Activated CD8-positive, alpha-beta memory T cell treated with anti-CD3 and anti-CD28 coated beads for 1 hour (primary cell): ENCODE measurements around the gene ITIH5.

Source experiments
- DNase-seq, 2 donors: peaks; one replicate each; pipeline ENCODE4 v3.0.0-alpha.2; 2020; ENCODE audit warnings: low read depth in 1 of 2; ENCODE audit errors: extremely low read depth in 1 of 2

Gene ITIH5

GRCh38 chr10:7589748-7590147, 77.0 kb downstream of the ITIH5 start:
- DNase-seq: no peak

GRCh38 chr10:7587865-7588188, 78.9 kb downstream of the ITIH5 start:
- DNase-seq: no peak

- DNase-seq: no peak
Measured at GRCh38 chr10:7587168-7587864, 79.5 kb downstream of the ITIH5 start.

- DNase-seq: no peak
Measured at GRCh38 chr10:7585228-7585627, 81.5 kb downstream of the ITIH5 start.

GRCh38 chr10:7583626-7584025, 83.1 kb downstream of the ITIH5 start:
- DNase-seq: no peak

GRCh38 chr10:7580520-7580919, 86.2 kb downstream of the ITIH5 start:
- DNase-seq: no peak

GRCh38 chr10:7579681-7580080, 87.1 kb downstream of the ITIH5 start:
- no peak for DNase-seq

GRCh38 chr10:7577579-7577978, 89.2 kb downstream of the ITIH5 start:
- no peak for DNase-seq

GRCh38 chr10:7577176-7577575, 89.6 kb downstream of the ITIH5 start:
- no peak for DNase-seq

GRCh38 chr10:7576340-7576739, 90.4 kb downstream of the ITIH5 start:
- no peak for DNase-seq

- no peak for DNase-seq
Measured at GRCh38 chr10:7572391-7572790, 94.4 kb downstream of the ITIH5 start.

GRCh38 chr10:7571981-7572380, 94.8 kb downstream of the ITIH5 start:
- DNase-seq: no peak

- DNase-seq: no peak
Measured at GRCh38 chr10:7567911-7568620, 98.7 kb downstream of the ITIH5 start.

- DNase-seq: no peak
Measured at GRCh38 chr10:7566891-7567290, 99.9 kb downstream of the ITIH5 start.

- DNase-seq: no peak
Measured at GRCh38 chr10:7565871-7566270, 100.9 kb downstream of the ITIH5 start.

- DNase-seq: no peak
Measured at GRCh38 chr10:7563770-7564169, 103.0 kb downstream of the ITIH5 start.

- no peak for DNase-seq
Measured at GRCh38 chr10:7563368-7563767, 103.4 kb downstream of the ITIH5 start.

GRCh38 chr10:7561985-7562384, 104.8 kb downstream of the ITIH5 start:
- no peak for DNase-seq

- no peak for DNase-seq
Measured at GRCh38 chr10:7561216-7561893, 105.4 kb downstream of the ITIH5 start.

GRCh38 chr10:7560519-7560918, 106.2 kb downstream of the ITIH5 start:
- DNase-seq: no peak

GRCh38 chr10:7559386-7559785, 107.4 kb downstream of the ITIH5 start:
- no peak for DNase-seq

- DNase-seq: no peak
Measured at GRCh38 chr10:7558036-7558435, 108.7 kb downstream of the ITIH5 start.
